HepG2 (cell line): ENCODE measurements around the gene TPRKB. TPM values are rescaled to one million over a fixed set of nuclear protein-coding genes. Genes with fewer than 3 reads are reported as not detected.
"Not testable (repeated sequence)": the region's sequence is repeated elsewhere in the genome, so short reads cannot be mapped to it uniquely, and the experiment has no call there.

Experiments
- ATAC-seq: fragments of 200-7000 bp; cut with Tn5 transposase; 3 replicates; pipeline ENCODE4 v1.9.1; 2020; ENCODE audit warnings: mild to moderate bottlenecking, moderate library complexity
- BruUV-seq: library from RNA; stranded (reverse); fragments of 400-500 nt; replicated peaks from 2 replicates; lab custom pipeline; 2021; lab: Mats Ljungman, UMichigan
- CTCF ChIA-PET: fragments of 300-600 bp; formaldehyde crosslinking; extraction: SDS; loops from one replicate; lab custom pipeline; 2021; ENCODE audit warnings: low total read pairs, inconsistent platforms, low intra/inter-chr PET ratio; lab: Yijun Ruan, JAX
- POLR2A ChIA-PET: fragments of 350-600 bp; sonication (Branson Sonifier 250); formaldehyde crosslinking; loops from one replicate; lab custom pipeline; 2020; ENCODE audit warnings: antibody characterized with exemption, inconsistent platforms; lab: Yijun Ruan, JAX
- DNase-seq: peaks from one replicate; pipeline ENCODE4 v3.0.0-alpha.2; 2015; ENCODE audit warnings: low spot score
- FAIRE-seq: peaks from 3 replicates; lab custom pipeline; 2011; peaks lifted over from hg19 to GRCh38; lab: Jason Lieb, UNC
- H2AFZ ChIP-seq: one replicate; pipeline ENCODE4 v1.6.1; 2011; ENCODE audit warnings: low read length, inconsistent platforms
- H3K27ac ChIP-seq: fragments of 300-600 bp; 3 replicates; pipeline ENCODE4 v1.8.0; 2011; ENCODE audit warnings: mixed run types, mild to moderate bottlenecking, mixed read lengths, low read length, inconsistent platforms; ENCODE audit not compliant: insufficient read depth; ENCODE audit errors: extremely low read length
- H3K27me3 ChIP-seq, 2 experiments: fragments of 200-600 bp in 1 of 2; 2 replicates in 1 of 2; 3 replicates in 1 of 2; pipeline versions ENCODE4 v1.6.0 to v1.8.0; 2011; ENCODE audit warnings: low read length in 2 of 2, mild to moderate bottlenecking in 2 of 2, moderate library complexity in 2 of 2, inconsistent platforms in 1 of 2; ENCODE audit not compliant: insufficient read depth in 2 of 2, control insufficient read depth in 1 of 2
- H3K36me3 ChIP-seq, 2 experiments: fragments of 200-600 bp in 1 of 2; replicated peaks in 1 of 2; 2 replicates in 1 of 2; 3 replicates in 1 of 2; pipeline versions ENCODE4 v1.5.1 to v1.8.0; 2011; ENCODE audit warnings: low read length in 2 of 2, inconsistent platforms in 1 of 2; ENCODE audit not compliant: insufficient read depth in 2 of 2, control insufficient read depth in 1 of 2
- H3K4me1 ChIP-seq: 2 replicates; pipeline ENCODE4 v1.5.1; 2012; ENCODE audit warnings: low read length, inconsistent platforms; ENCODE audit not compliant: insufficient read depth
- H3K4me2 ChIP-seq: 2 replicates; pipeline ENCODE4 v1.6.0; 2011; ENCODE audit warnings: low read depth, low read length, inconsistent platforms
- H3K4me3 ChIP-seq, 3 experiments: fragments of 200-600 bp in 1 of 3; sonication (generic), shearing (Covaris generic) in 1 of 3; replicated peaks in 1 of 3; 2 replicates each; pipeline ENCODE4 v1.5.1; 2011 to 2016; ENCODE audit warnings: low read length in 3 of 3, inconsistent platforms in 2 of 3, low read depth in 2 of 3, mild to moderate bottlenecking in 2 of 3, control low read depth in 1 of 3, mixed read lengths in 1 of 3; ENCODE audit not compliant: insufficient read depth in 1 of 3
- H3K79me2 ChIP-seq: one replicate; pipeline ENCODE4 v1.6.1; 2011; ENCODE audit warnings: low read length, inconsistent platforms; ENCODE audit not compliant: insufficient read depth
- H3K9ac ChIP-seq: 2 replicates; pipeline ENCODE4 v1.6.0; 2011; ENCODE audit warnings: mild to moderate bottlenecking, low read depth, low read length, inconsistent platforms; ENCODE audit not compliant: insufficient read depth
- H3K9me3 ChIP-seq: 2 replicates; pipeline ENCODE4 v1.5.1; 2012; ENCODE audit warnings: mild to moderate bottlenecking, low read length
- H4K20me1 ChIP-seq: 2 replicates; pipeline ENCODE4 v1.6.0; 2011; ENCODE audit warnings: inconsistent platforms, mild to moderate bottlenecking, low read length, moderate library complexity; ENCODE audit not compliant: insufficient read depth
- AGO2 ChIP-seq: fragments of 200-400 bp; formaldehyde crosslinking; optimal IDR thresholded peaks from 2 replicates; pipeline ENCODE3; 2017; ENCODE audit warnings: mild to moderate bottlenecking, low read depth, low read length, moderate library complexity
- SRSF4 ChIP-seq: fragments of 200-400 bp; formaldehyde crosslinking; IDR thresholded peaks from one replicate; pipeline ENCODE4 v1.6.1; 2018; ENCODE audit warnings: mild to moderate bottlenecking, low read depth, low read length, moderate library complexity; ENCODE audit not compliant: poor library complexity, severe bottlenecking
- ZNF501 ChIP-seq: sonication (generic); formaldehyde crosslinking; IDR thresholded peaks from 2 replicates; pipeline ENCODE4 v1.5.1; 2020; ENCODE audit warnings: mild to moderate bottlenecking, moderate library complexity, missing genetic modification reagents
- WGBS: methylation state at CpG from one replicate; pipeline ENCODE4 v1.1.6; 2017; ENCODE audit warnings: low lambda C conversion rate; 5-methylcytosine and 5-hydroxymethylcytosine counted together
- in situ Hi-C: cut with HindIII; loops from 2 replicates; pipeline ENCODE4 v1.10.0; 2017; ENCODE audit warnings: low pct_unique_long_range_greater_than_20kb; ENCODE audit not compliant: extremely low pct_ligation_motif_present
- intact Hi-C: fragments of 100-400 bp; cut with micrococcal nuclease; formaldehyde crosslinking; loops from one replicate; pipeline ENCODE4 v1.10.0; 2022; ENCODE audit not compliant: unreplicated experiment
- polyA plus RNA-seq, 8 experiments: library from polyadenylated mRNA; depleted of rRNA in 3 of 8; stranded (reverse) in 7 of 8; unstranded in 1 of 8; fragments of >200 nt; fragmentation: Illumina TruSeq in 4 of 8; extraction: Trizol in 4 of 8; gene quantifications; 2 replicates each; pipeline versions ENCODE4 v1.2.1 to v1.2.3, GENCODE V29; 2011 to 2016; ENCODE audit warnings: low read depth in 4 of 8, missing spikeins in 1 of 8, mixed read lengths in 1 of 8; ENCODE audit not compliant: insufficient read depth in 1 of 8
- total RNA-seq, 5 experiments: library from RNA; depleted of rRNA; stranded (reverse); fragments of >200 nt; fragmentation: Illumina TruSeq; extraction: Trizol; gene quantifications; 2 replicates each; pipeline ENCODE4 v1.2.3, GENCODE V29; 2016; ENCODE audit warnings: low read depth in 1 of 5

TPRKB gene
- total and polyA plus RNA-seq, 2 of the 13 experiments (the other 11 are each of a cell fraction or from before 2014, with no cell fraction given) = 32.0 to 58.0 TPM

DNA sequence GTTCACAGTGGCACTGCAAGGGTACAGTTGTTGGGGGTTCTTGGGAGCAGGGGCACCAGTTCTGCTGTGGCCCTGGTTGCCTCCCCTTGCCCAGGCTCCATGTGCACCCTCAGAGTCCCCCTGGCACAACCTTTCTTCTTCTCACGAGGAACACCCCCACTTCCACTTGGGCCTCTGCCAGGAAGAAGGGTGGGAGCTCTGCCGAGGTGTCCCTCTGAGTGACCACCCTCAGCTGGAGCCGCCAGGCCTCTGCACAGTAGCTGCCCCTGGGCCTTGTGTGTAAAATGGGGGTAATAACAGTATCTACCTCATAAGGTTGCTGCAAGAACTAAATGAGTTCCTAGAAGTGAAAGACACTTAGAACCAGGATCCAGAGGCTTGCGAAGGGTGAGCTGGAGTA, 8.4 kb downstream of the TPRKB start:
- Histone ChIP-seq H3K4me1 (no peaks in the 10 kb centered on the region), H3K27ac (no peak overlapping the region), H3K36me3 (peaks cover 1 to 27% of the 10 kb centered on the region in 2 experiments; a peak in 3 of 5 replicates), H3K9ac (no peak overlapping the region), H3K27me3 (no peaks in the 10 kb centered on the region), H3K9me3 (no peaks in the 10 kb centered on the region), H3K79me2 (no peaks in the 10 kb centered on the region), H3K4me3 (no peak overlapping the region), H4K20me1 (no peaks in the 10 kb centered on the region), H2AFZ (no peak overlapping the region), H3K4me2 (no peak overlapping the region)
- TF ChIP-seq SRSF4 (no peak), AGO2 (peak; percentile 27)
- POLR2A ChIA-PET = interaction anchor here (1.2 kb wide), 1 partner anchor 9 kb away, joined by 4 read pairs; the partner anchor contains the start of gene TPRKB
- ATAC-seq = peak; percentile 27; the same call in 1 of the 3 replicates
- intact Hi-C loops (no loop called here), in situ Hi-C loops (no loop called here)
- CTCF ChIA-PET = no interaction called here
- FAIRE-seq = no peak
- 85% methylated on average over 4 of the region's 4 CpGs for WGBS
- DNase-seq = no peak
- BruUV-seq = no TSS peak

DNA sequence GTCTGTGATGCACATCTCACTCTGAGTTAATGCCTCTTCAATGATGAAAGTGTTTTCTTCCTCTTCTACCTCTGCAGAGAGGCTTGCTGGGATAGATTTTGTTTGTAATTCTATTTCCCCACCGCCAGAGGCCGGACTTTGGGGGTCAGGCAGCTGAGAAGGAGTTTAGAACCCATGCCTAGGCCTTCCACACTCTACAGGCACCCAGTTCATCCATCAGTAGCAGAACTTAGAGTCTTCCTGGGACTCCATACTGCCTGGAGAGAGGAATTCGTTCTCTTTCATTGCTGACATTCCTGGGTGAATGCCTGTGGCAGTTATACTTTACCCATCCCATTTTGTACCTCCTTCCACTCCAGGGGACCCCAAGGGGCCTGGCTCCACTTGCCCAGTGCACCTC, 9.1 kb downstream of the TPRKB start:
- ChIA-PET CTCF (no interaction called here), POLR2A (no interaction called here)
- Histone ChIP-seq H3K4me1 (no peaks in the 10 kb centered on the region), H3K9me3 (no peaks in the 10 kb centered on the region), H4K20me1 (no peaks in the 10 kb centered on the region), H3K79me2 (no peaks in the 10 kb centered on the region), H3K27ac (no peak overlapping the region), H3K9ac (no peak overlapping the region), H3K27me3 (no peaks in the 10 kb centered on the region)
- in situ Hi-C loops = no loop called here
- no TSS peak for BruUV-seq
- FAIRE-seq = no peak
- no peak for TF ChIP-seq ZNF501 (CRISPR knock-in tag)
- TF ChIP-seq, all 625 proteins: peak for 0
- intact Hi-C loops = no loop called here
- peaks cover 1 to 22% of the 10 kb centered on the region in 2 experiments; a peak in 3 of 5 replicates for H3K36me3 ChIP-seq
- H2AFZ ChIP-seq = no peak overlapping the region
- H3K4me3 ChIP-seq = no peak overlapping the region
- no peak for DNase-seq
- peak; percentile 50 for ATAC-seq
- 94% methylated on average over 3 of the region's 3 CpGs for WGBS
- H3K4me2 ChIP-seq = no peak overlapping the region

DNA sequence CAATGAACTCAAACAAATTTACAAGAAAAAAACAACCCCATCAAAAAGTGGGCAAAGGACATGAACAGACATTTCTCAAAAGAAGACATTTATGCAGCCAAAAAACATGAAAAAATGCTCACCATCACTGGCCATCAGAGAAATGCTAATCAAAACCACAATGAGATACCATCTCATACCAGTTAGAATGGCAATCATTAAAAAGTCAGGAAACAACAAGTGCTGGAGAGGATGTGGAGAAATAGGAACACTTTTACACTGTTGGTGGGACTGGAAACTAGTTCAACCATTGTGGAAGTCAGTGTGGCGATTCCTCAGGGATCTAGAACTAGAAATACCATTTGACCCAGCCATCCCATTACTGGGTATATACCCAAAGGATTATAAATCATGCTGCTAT, 10.5 kb downstream of the TPRKB start:
- 57% methylated on average over 1 of the region's 1 CpG for WGBS
- H3K4me2 ChIP-seq, intact Hi-C loops, in situ Hi-C loops, H3K4me1 ChIP-seq, H3K27me3 ChIP-seq, H3K36me3 ChIP-seq, H3K79me2 ChIP-seq, H3K27ac ChIP-seq, H2AFZ ChIP-seq, H3K9ac ChIP-seq, ATAC-seq, BruUV-seq, H4K20me1 ChIP-seq, CTCF ChIA-PET, DNase-seq, POLR2A ChIA-PET, FAIRE-seq, H3K9me3 ChIP-seq, H3K4me3 ChIP-seq: not testable (repeated sequence)
